MCF 10A (cell line): ENCODE data around the gene RBM12. TPM values are rescaled to one million over a fixed set of nuclear protein-coding genes. Genes with fewer than 3 reads are reported as not detected.
A peak's percentile ranks its signal among the peaks of the same experiment; 100 is the strongest.
"Not testable (repeated sequence)": the region's sequence is repeated elsewhere in the genome, so short reads cannot be mapped to it uniquely, and the experiment has no call there.

Source experiments
- BruUV-seq: library from RNA; stranded (reverse); fragments of 400-500 nt; replicated peaks from 2 replicates; lab custom pipeline; 2021; lab: Mats Ljungman, UMichigan
- CTCF ChIA-PET: fragments of 300-600 bp; sonication (Branson Sonifier 250); formaldehyde crosslinking; extraction: SDS; loops from one replicate; lab custom pipeline; 2021; ENCODE audit warnings: antibody characterized with exemption, inconsistent platforms; lab: Yijun Ruan, JAX
- POLR2A ChIA-PET: fragments of 300-600, 350-650 bp; sonication (Branson Sonifier 250); formaldehyde crosslinking; extraction: SDS; loops from one replicate; lab custom pipeline; 2020; ENCODE audit warnings: antibody characterized with exemption, inconsistent platforms; lab: Yijun Ruan, JAX
- DNase-seq: peaks from one replicate; pipeline ENCODE4 v3.0.0-alpha.2; 2018; ENCODE audit not compliant: unreplicated experiment
- H3K27ac Mint-ChIP-seq: one replicate; pipeline ENCODE4 v1.8.0; 2022; ENCODE audit warnings: mild to moderate bottlenecking, low read depth, mixed read lengths; ENCODE audit not compliant: unreplicated experiment
- H3K27me3 Mint-ChIP-seq: one replicate; pipeline ENCODE4 v1.8.0; 2022; ENCODE audit warnings: mixed read lengths; ENCODE audit not compliant: insufficient read depth, unreplicated experiment
- H3K36me3 Mint-ChIP-seq: one replicate; pipeline ENCODE4 v1.8.0; 2022; ENCODE audit warnings: mild to moderate bottlenecking, moderate library complexity, mixed read lengths; ENCODE audit not compliant: insufficient read depth, unreplicated experiment
- H3K4me1 Mint-ChIP-seq: one replicate; pipeline ENCODE4 v1.8.0; 2022; ENCODE audit warnings: mixed read lengths; ENCODE audit not compliant: insufficient read depth, unreplicated experiment
- H3K4me3 Mint-ChIP-seq: one replicate; pipeline ENCODE4 v1.8.0; 2022; ENCODE audit warnings: mild to moderate bottlenecking, moderate library complexity, mixed read lengths; ENCODE audit not compliant: unreplicated experiment
- H3K9me3 Mint-ChIP-seq: one replicate; pipeline ENCODE4 v1.8.0; 2022; ENCODE audit warnings: mixed read lengths; ENCODE audit not compliant: unreplicated experiment
- CTCF ChIP-seq: fragments of 200-600 bp; IDR thresholded peaks from one replicate; pipeline ENCODE4 v1.8.0; 2022; ENCODE audit warnings: antibody characterized with exemption, mild to moderate bottlenecking; ENCODE audit not compliant: unreplicated experiment
- intact Hi-C: fragments of 100-400 bp; cut with micrococcal nuclease; formaldehyde crosslinking; loops from 2 replicates; pipeline ENCODE4 v1.14.1; 2022
- total RNA-seq: library from RNA; stranded (reverse); gene quantifications from 2 replicates; pipeline ENCODE4 v1.2.3, GENCODE V29; 2022

The RBM12 gene
- total RNA-seq, 1 experiment from 2014 or later, result 60.1 TPM

GRCh38 chr20:35710884-35711587, 46.3 kb upstream of the RBM12 start:
- no TSS peak for BruUV-seq

DNA sequence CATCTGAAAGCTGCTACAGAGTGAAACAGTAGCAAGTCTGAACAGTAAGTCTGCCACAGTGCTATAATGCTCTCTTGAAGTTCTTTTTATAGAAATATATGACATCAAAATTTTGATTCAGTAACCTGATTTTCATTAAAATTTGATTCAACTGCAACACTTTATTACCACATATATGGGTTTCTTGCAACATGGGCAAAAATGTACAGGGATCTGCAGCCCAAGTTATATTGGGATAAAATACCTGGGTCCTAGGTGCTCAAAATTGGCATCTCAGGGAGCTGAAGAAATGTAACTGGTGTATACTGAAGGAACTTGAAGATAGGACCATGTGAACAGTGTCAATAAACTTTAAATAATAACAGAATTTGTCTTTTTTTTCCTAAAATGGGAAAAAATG, 45.3 kb upstream of the RBM12 start:
- Mint-ChIP-seq H3K36me3 (peaks cover 99% of the 10 kb centered on the region), H3K27me3 (no peaks in the 10 kb centered on the region), H3K4me3 (no peak overlapping the region), H3K9me3 (no peaks in the 10 kb centered on the region), H3K27ac (no peak overlapping the region), H3K4me1 (peaks cover 13% of the 10 kb centered on the region)
- DNase-seq, result no peak
- TF ChIP-seq CTCF, result no peak
- CTCF ChIA-PET, result interaction anchor here (0.6 to 1.7 kb wide), 4 partner anchors 8 to 175 kb away, joined by 3 to 4 read pairs (median 3); no protein-coding TSS in a partner anchor
- no TSS peak for BruUV-seq
- POLR2A ChIA-PET, result interaction anchor here (0.7 to 14.8 kb wide), 11 partner anchors 9 to 174 kb away, joined by 3 to 266 read pairs (median 5); partner anchors contain the start of genes NFS1, PHF20, RBM39 and ROMO1
- intact Hi-C loops, result no loop called here

More at GRCh38 chr20:35710884-35711587, 46.3 kb upstream of the RBM12 start:
- Mint-ChIP-seq H3K9me3 (no peaks in the 10 kb centered on the region), H3K4me3 (no peak overlapping the region), H3K4me1 (peaks cover 13% of the 10 kb centered on the region), H3K27me3 (no peaks in the 10 kb centered on the region), H3K27ac (peak overlapping the region; percentile 28), H3K36me3 (peaks cover 99% of the 10 kb centered on the region)
- ChIA-PET POLR2A (interaction anchor here (0.9 to 14.8 kb wide), 13 partner anchors 8 to 248 kb away, joined by 3 to 266 read pairs (median 4); partner anchors contain the start of genes NFS1, PHF20, RBM39 and ROMO1), CTCF (interaction anchor here (0.8 to 1.7 kb wide), 5 partner anchors 9 to 243 kb away, joined by 3 to 6 read pairs (median 4); partner anchors contain the start of gene SCAND1)
- intact Hi-C loops, result no loop called here
- no peak for TF ChIP-seq CTCF
- no peak for DNase-seq

GRCh38 chr20:35709259-35709658, 44.6 kb upstream of the RBM12 start:
- intact Hi-C loops, result no loop called here
- ChIA-PET CTCF (interaction anchor here (0.8 kb wide), 1 partner anchor 176 kb away, joined by 3 read pairs; no protein-coding TSS in a partner anchor), POLR2A (interaction anchor here (0.6 to 14.8 kb wide), 10 partner anchors 8 to 245 kb away, joined by 3 to 266 read pairs (median 4); partner anchors contain the start of genes NFS1, PHF20, RBM39 and ROMO1)
- no peak for TF ChIP-seq CTCF
- peaks cover 13% of the 10 kb centered on the region for H3K4me1 Mint-ChIP-seq
- no peak overlapping the region for H3K4me3 Mint-ChIP-seq
- BruUV-seq, result no TSS peak
- no peak overlapping the region for H3K27ac Mint-ChIP-seq
- DNase-seq, result no peak
- H3K27me3 Mint-ChIP-seq, result no peaks in the 10 kb centered on the region
- H3K9me3 Mint-ChIP-seq, result no peaks in the 10 kb centered on the region
- peaks cover 99% of the 10 kb centered on the region for H3K36me3 Mint-ChIP-seq

GRCh38 chr20:35708502-35708901, 43.8 kb upstream of the RBM12 start:
- no peaks in the 10 kb centered on the region for H3K27me3 Mint-ChIP-seq
- no peak for TF ChIP-seq CTCF
- no peak for DNase-seq
- no TSS peak for BruUV-seq
- H3K4me3 Mint-ChIP-seq, result no peak overlapping the region
- H3K9me3 Mint-ChIP-seq, result no peaks in the 10 kb centered on the region
- CTCF ChIA-PET, result interaction anchor here (1.0 kb wide), 1 partner anchor 10 kb away, joined by 3 read pairs; no protein-coding TSS in a partner anchor
- H3K36me3 Mint-ChIP-seq, result peaks cover 99% of the 10 kb centered on the region
- no peak overlapping the region for H3K27ac Mint-ChIP-seq
- peaks cover 17% of the 10 kb centered on the region for H3K4me1 Mint-ChIP-seq
- intact Hi-C loops, result no loop called here
- POLR2A ChIA-PET, result interaction anchor here (0.6 to 14.8 kb wide), 10 partner anchors 7 to 246 kb away, joined by 3 to 266 read pairs (median 9); partner anchors contain the start of genes NFS1, RBM39, ROMO1 and SCAND1

DNA sequence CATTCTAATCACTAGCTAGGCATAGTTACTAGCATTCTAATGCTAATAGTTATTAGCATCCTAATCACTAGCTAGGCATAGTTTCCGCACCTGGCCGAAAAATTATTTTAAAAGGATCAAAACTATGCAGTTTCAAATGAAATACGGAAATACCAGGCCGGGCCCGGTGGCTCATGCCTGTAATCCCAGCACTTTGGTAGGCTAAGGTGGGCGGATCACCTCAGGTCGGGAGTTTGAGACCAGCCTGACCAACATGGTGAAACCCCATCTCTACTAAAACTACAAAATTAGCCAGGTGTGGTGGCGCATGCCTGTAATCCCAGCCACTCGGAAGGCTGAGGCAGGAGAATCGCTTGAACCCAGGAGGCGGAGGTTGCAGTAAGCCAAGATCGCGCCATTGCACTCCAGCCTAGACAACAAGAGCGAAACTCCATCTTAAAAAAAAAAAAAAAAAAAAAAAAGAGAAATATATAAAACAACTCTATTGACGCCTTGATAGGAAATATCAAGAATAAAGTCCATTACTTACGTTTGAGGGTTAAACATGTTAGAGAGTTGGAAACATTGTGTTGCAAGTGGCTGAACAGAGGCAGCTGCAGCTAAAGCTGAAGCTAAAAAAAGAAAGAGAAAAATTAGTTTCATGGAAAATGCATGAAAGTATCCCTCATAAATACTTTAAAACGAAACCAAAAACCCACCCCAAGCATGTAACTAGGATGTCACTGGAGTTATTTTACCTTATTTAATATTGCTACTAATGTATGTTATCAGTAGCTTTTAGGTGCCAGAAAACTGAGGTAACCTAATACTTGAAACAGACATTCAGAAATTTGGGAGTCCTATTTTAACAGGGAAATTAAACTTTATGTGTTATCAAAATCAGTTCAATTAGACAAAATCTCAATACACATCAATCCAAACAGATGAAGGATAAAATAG, 42.2 kb upstream of the RBM12 start:
- CTCF ChIA-PET, result interaction anchor here (0.6 kb wide), 1 partner anchor 190 kb away, joined by 3 read pairs; no protein-coding TSS in a partner anchor
- H3K27ac Mint-ChIP-seq, H3K27me3 Mint-ChIP-seq, intact Hi-C loops, H3K9me3 Mint-ChIP-seq, DNase-seq, BruUV-seq, H3K4me3 Mint-ChIP-seq: not testable (repeated sequence)
- POLR2A ChIA-PET, result interaction anchor here (0.7 to 14.8 kb wide), 10 partner anchors 5 to 248 kb away, joined by 3 to 266 read pairs (median 8); partner anchors contain the start of genes NFS1, RBM39, ROMO1 and SCAND1
- Mint-ChIP-seq H3K4me1 (peaks cover 18% of the 10 kb centered on the region), H3K36me3 (peaks cover 99% of the 10 kb centered on the region)
